HG03354 (cell line): ENCODE results near the gene OTOP3.

Experiments used
- ATAC-seq: cut with Tn5 transposase; IDR thresholded peaks from one replicate; pipeline ENCODE4 v1.9.1; 2021; ENCODE audit warnings: mild to moderate bottlenecking; ENCODE audit not compliant: unreplicated experiment, poor library complexity, severe bottlenecking

The OTOP3 gene

DNA sequence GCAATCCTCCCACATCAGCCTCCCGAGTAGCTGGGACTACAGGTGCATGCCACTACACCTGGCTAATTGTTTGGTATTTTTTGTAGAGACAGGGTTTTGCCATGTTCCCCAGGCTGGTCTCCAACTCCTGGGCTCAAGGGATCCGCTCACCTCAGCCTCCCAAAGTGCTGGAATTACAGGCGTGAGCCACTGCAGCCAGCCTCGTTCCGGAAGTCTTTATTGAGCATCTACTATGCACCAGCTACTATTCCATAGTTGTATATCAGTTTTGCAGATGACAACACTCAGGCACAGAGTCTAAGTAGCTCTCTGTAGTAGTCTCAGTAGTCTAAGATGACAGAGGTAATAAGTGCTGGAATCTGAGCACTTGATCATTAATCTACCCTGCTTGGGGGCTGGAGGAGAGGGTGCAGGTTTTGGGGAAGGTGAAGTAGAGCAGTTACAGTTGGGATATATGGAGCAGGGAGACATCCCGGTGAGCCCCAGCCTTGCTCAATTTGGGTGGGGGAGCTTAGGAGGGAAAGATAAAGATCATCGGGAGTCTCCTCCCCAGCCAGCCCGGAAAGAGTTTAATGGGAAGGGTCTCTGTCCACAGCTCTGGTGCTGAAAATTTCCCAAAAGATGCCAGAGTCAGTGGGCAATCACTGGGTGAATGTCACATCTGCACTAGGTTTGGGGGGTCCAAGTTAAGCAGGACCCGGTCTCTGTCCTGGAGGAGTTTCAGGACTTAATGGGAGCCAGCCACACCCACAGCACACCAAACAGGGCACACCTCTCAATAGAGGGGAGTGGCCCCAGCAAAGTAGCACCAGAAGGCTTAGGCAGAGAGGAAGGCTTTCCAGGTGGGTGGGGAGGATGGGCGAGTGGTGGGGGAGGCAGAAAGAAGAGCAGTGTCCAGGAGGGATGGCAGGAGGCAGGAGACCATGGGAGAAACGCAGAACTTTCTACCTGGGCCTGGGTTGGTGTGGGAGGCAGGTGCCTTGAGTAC is 1.7 kb downstream of the OTOP3 start:
- ATAC-seq, result no peak

DNA sequence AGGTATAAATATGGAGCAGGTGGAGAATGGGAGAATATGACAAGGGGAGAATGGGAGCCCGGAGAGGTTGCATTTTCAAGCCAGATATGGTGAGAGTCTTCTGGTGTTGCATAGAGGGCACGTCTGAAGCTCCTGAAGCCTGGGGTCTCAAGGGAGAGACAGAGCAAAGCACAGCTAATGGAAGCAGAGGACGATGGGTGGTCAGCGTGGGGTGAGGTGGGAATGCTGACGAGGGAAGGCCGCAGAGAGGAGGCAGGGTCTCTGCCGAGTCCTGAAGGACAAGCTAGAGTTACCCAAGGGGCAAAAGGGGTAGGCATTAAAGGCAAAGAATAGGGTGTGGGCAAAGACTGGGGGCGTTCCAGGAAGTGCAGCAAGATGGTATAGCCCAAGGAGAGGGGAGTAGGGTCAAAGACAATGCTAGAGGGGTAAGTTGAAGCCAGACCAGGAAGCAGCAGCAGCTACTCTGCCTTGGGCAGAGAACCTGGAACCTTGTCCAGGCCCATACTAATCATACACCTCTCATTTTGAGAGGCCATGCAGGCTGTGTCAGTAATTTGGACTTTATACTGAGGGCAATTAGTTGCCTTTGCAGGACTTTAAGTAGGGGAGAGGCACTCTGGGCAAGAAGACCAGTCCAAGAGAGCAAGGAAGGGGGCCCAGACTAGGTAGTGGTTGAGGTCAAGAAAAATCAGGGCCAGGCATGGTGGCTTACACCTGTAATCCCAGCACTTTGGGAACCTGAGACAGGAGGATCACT is 2.7 kb downstream of the OTOP3 start:
- ATAC-seq, result no peak

DNA sequence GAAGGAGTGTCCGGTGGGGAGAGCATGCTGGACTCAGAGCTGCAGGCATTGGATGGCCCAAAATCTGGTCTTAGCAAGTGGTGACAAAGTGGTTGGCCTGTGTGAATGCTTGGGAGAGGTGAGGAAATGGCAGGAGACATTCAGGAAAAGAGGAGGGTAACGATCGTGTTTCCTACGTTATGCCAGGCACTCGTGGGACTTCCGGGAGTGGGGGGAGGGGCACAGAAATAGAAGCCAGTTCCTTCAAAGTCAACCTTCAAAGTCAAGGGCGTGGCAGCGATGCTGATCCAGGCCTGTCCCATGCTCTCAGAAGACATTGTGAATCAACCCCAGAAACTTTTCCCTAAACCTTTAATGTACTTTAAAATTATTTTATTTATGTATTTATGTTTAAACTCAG is 3.8 kb downstream of the OTOP3 start:
- ATAC-seq, result no peak

DNA sequence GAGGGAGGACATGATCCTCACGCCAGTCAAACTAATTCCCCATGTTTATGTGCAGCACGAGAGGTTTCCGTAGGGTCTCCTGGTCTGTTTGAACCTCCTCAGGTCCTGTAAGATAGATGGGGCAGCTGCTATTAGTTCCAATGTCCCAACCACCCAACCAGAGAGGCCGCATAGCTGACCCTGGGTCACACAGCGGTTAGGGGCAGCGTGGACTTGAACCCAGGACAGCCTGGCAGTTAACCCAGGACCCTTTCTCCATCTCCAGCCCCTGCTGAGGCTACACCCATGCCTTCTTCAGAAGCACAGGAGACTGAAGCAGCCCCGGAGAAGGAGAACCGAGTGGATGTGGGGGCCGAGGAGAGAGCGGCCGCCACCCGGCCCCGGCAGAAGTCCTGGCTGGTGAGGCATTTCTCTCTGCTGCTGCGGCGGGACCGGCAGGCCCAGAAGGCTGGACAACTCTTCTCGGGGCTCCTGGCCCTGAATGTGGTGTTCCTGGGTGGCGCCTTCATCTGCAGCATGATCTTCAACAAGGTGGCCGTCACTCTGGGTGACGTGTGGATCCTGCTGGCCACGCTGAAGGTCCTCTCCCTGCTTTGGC is 5.5 kb downstream of the OTOP3 start:
- no peak for ATAC-seq

DNA sequence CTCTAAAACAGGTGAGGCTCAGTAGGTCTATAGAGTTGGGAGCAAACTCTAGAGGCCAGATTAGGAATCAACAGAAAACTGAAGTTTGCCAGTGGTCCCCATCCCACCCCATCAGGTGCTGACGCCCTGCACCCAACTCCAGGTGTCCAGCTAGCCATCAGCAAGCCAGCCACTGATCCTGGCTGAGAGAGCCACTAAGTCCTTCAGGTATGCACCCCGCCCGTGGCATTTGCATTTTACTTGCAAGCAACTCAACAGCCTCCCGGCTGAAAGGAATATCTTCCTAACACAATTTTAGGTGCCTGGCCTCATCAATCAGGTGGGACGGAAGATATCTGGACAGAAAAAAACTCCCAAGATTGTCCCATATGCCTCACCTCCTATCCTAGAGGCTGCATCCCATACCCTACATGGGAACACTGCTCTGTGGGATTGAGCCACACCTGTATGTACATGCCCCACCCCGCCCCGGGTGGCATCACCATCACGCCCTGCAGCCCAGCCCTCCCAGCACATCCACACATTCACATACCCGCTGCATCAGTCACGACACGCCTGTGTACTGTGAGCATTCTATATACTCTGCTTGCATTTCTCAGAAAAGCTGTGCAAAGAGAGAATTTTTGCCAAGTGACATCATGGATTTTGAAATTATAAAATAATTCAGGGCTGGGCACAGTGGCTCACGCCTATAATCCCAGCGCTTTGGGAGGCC is 8.3 kb downstream of the OTOP3 start:
- no peak for ATAC-seq

DNA sequence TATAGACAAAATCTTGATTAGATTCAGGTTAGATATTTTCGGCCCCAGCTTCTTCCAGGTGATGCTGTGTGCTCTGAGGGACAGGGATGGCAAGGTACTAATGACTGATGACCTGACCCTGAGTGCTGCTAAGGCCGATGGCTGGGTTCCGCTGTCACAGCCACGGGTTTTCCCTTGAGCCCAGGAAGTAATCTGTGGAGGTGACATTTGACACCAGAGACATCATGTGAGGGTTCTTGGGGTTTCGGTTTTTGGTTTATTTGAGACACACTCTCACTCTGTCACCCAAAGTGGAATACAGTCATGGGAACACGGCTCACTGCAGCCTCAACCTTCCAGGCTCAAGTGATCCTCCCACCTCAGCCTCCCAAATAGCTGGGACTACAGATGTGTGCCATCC is 9.8 kb downstream of the OTOP3 start:
- no peak for ATAC-seq

DNA sequence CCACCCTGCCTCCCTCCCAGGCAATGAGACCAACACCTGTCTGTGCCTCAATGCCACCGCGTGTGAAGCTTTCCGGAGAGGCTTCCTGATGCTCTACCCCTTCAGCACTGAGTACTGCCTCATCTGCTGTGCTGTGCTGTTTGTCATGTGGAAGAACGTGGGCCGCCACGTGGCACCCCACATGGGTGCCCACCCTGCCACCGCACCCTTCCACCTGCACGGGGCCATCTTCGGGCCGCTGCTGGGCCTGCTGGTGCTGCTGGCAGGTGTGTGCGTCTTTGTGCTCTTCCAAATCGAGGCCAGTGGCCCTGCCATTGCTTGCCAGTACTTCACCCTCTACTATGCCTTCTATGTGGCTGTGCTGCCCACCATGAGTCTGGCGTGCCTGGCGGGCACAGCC is 10.9 kb downstream of the OTOP3 start:
- no peak for ATAC-seq

DNA sequence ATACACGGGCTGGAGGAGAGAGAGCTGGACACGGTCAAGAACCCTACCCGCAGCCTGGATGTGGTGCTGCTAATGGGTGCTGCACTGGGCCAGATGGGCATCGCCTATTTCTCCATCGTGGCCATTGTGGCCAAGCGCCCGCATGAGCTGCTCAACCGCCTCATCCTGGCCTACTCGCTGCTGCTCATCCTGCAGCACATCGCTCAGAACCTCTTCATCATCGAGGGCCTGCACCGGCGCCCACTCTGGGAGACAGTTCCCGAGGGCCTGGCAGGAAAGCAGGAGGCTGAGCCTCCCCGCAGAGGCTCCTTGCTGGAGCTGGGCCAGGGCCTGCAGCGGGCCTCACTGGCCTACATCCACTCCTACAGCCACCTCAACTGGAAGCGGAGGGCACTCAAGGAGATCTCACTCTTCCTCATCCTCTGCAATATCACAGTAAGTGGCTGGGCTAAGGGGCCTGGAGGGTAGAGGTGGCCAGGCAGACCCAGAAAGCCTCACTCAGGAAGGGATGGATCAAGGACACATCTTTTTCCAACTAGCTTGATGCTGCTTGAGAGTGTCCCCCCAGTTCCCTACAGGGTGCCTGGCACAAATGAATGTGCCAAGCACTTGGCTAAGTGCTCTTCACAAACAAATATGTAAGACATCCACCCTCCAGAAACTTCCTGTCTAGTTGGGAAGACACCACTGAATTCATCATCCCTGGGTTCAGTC is 11.5 kb downstream of the OTOP3 start:
- no peak for ATAC-seq

DNA sequence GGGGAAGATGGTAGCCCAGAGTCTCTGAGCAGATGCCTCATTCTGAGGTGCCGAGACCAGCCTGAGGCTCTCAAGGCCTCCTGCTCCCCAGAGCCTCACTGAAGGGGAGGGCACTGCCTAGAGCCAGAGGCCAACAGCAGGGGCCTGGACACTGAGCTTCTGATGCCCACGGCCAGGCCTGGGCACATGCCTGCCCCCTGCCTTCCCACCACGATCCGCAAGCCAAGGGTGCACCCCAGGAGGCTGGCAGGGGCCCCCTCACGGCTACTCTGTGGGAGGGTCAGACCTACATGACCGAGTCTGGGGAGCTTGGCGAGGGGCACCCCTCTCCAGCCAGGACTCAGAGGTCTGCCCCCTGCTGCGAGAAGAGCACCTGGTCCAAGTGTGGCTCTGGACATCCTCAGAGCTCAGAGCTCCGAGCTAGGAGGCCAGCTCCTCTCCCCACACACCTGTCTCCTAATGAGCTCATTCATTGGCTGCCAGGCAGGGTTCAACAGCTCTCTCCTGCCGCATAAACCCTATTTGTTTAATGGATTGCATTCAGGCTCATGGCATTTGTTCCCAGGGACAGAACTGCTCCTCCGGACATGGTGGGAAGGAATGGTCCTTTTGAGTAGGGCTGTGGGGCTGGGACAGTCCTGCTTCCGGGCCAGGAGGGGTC is 13.9 kb downstream of the OTOP3 start:
- no peak for ATAC-seq

DNA sequence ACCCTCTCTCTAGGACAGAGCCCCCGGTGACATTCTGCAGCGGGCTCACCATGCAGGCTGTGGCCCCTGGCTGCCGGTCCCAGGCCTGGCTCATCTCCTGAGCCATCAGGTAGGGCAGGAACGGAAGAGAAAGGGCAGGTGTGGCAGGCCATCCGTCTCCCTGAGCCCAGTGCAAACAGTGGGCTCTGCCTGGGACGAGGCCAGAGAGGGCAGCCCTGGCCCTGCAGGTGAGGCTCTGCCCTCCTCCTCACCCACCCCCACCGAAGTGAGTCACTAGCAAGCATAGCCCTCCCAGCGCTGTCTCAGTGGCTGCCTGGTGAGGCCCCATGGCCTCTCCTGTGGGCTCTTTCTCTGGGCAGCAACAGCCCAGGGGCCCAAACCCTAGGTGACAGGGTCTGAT is 14.5 kb downstream of the OTOP3 start:
- no peak for ATAC-seq

DNA sequence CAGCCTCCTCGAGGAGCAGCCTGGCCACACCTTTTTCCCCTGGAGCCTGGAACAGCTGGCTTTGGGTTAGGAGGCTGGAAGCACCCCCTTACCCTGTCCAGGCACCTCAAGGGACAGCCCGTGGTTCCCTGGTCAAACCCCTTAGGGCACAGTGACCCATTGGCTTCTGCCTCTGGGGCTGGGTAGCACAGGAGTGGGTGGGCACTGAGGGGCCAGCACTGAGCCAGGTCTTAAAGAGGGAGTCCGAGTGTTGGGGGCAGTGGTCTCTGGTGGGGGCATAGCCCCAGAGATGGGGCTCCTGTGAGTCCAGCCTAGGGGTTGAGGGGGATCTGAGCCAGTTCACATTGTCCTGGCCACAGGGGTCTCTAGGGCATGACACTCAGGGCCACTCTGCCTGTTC is 15.4 kb downstream of the OTOP3 start:
- no peak for ATAC-seq

DNA sequence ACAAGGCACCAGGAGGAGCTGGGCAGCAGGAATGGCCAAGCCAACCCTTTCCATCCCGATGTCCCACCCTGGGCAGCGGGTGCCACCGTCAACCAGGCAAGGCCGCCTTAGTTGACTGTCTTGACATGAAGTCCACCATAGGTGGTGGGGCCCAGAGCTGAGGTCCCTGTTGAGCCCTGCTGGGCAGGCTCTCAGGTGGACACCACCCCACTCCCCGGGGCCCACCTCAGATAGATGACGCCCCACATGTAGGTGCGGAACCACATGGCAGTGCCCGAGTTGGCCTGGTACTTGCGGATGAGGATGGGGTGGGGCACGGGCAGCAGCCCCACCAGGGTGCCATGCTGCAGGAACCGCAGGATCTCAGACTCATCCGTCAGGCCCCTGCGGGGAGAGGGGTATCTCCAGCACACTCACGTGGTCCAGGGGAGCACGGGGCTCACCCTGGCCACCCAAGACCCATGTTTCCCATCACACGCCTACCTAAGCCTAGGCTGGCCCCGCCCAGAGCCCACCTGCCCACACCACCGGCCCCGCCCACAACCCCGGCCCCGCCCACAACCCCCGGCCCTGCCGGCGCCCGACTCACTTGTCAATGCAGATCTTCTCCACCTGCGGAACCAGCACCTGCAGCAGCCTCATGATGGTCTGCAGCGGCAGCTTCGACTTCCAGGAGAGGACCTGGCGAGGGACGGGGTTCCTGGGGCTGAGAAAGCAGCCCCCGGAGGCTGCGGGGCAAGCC is 16.2 kb downstream of the OTOP3 start:
- no peak for ATAC-seq

DNA sequence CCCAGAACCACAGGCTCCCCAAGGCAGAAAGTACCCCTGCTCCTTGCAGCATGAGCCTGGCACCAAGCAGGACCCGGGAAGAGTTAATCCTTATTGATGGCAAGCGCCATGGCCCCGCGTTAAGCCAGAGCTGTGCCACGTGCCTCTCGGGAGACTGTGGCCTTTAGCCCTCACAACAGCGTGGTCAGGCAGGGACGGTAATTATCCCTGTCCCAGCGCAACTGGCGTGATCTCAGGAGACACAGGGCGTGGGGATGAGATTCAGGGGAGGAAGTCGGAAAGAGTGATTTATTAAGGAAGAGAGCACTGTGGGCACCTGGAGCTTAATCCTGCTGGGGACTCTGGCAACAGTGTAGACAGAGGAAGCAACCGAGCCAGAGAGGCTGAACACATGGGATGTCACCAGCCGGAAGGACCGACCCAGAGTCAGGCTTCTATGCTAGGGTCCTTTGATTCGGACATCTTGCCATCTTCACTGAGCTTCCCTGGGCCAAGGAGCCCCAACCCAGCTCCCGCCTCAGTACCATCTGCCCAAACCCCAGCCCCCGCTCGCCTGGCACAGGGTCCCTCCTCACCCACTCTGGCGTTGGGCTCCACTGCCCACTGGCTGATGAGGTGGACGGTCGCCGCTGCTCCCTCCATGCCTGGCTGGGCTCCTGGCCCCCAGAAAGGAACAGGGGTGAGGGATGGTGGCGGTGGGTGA is 16.9 kb downstream of the OTOP3 start:
- no peak for ATAC-seq

DNA sequence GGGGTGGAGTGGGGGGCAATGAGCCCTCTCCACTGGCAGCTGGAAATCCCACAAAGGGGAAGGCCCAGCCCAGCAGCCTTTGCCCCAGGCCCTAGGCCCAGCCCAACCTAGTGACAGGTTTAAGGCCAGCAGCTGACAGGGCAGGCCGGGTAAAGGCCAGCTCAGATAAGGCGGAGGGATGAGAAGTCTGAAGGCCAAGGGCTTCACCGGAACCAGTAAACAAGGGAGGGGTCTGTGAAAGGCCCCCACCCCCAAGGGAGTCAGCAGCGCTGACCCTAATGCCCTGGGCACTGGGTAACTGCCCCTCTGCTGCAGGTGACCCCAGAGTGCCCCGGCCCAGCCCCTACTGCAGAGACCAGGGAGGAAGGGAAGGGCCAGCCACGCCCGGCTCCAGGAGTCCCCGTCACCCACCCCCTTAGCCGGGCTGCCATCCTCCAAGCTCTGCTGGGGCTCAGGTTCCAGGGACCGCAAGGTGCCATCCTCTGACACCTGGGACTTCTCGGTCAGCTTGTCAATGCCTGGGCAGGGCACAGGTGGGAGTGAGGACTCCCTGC is 17.5 kb downstream of the OTOP3 start:
- no peak for ATAC-seq

DNA sequence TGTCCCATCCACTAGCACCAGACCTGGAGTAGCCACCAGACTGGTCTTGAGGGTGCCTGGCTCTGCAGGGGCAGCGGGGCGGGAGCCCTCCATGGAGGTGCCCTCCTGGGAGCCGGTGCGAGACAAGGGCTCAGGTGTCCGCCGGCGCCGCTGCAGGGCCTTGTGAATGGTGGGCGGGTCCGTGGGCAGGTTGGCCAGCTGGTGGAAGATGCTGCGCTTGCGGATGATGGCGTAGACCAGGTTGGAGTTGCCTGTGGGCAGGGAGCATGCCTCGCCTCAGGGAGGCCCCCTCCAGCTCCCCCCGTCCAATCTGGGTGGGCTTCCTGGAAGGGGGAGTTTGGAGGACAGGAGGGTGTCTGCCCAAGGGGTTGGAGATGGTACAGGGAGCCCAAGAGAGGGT is 18.4 kb downstream of the OTOP3 start:
- no peak for ATAC-seq

DNA sequence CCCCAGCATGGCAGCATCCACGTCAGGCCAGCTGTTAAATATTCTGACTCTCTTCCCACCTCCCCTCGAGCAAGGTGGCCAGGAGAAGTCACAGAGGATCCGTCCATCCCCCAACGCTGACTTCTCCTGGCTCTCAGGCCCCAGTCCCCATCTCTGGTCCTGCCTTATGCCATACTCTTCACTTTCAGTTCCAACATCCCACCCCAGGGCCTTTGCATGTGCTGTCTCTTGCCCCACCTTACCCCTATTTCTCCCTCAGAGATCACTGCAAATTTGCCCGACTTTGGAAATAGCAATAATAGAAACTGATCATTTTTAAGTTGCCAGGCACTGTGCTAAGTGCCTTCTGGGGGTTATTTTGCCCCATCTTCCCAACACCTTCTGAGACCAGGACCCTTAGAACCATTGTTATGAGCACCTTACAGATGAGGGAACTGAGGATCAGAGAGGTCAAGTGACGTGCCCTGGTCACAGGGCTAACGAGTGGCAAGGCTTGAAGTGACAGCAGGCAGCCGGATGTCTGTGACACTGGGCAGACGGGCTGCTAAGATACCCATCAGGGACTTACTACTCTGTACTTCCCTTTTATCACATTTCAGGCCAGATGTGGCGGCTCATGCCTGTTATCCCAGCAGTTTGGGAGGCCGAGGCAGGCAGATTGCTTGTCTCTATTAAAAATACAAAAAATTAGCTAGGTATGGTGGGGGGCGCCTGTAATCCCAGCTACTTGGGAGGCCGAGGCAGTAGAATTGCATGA is 19.1 kb downstream of the OTOP3 start:
- no peak for ATAC-seq

DNA sequence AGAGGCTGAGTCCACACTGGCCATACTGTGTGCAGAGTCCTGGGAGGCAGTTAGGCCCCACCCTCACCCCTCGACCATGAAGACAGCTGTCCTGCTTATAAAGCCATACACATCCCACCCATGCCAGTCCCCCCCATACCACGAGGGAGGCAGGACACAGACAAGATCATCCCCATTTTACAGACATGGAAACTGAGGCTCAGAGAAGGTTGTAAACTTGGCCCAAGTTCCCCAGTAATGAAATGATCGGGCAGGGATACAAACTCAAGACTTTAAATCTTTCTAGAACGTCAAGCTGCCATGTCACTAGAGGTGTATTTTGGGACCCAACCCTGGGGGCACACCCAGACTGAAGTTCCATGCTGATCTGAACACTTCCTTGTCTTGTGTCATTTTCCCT is 20.4 kb downstream of the OTOP3 start:
- no peak for ATAC-seq
